GM21528 (cell line): Measurements from ENCODE around the gene APBB2.

Experiments used
- ATAC-seq: cut with Tn5 transposase; IDR thresholded peaks from one replicate; pipeline ENCODE4 v1.9.1; 2021; ENCODE audit warnings: mild to moderate bottlenecking, moderate library complexity; ENCODE audit not compliant: unreplicated experiment, low FRiP score

Gene APBB2

DNA sequence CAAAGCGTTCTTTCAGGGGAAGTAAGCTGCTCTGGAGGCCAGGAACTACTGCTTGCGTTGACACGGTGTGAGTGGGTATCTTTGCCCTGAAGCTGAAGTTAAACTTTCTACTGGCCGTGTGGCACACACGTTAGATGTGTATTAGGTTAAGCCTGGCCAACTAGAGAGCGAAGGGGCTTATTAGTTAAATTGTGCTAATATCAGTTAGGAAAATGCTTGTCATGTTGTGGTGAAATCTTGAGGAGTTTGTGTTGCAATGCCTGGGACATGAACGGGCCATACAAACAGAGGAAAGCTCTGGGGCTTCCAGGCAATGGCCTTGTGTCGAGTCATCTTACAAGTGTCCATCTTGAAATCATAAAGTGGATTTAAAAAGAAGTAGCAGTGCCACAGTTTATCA lies 402.0 kb downstream of the APBB2 start:
- ATAC-seq: no peak

DNA sequence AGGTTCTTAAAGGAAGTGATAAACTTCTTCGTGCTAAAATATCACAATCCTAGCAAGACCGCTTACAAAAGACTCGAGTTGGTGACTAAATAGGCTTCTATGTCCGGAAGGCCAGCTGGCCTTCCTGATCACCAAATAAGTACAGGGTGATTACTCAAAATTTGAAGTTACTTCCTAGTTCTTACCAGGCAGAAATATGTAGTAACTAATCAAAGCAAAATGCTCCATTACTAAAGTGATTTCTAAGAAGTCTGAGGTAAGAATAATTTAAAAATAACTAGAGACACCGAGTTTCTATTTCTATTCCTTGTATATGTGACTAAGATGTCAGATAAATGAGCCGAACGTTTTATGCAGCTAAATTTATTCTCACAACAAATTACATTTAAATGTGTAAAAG lies 402.4 kb downstream of the APBB2 start:
- ATAC-seq: no peak

DNA sequence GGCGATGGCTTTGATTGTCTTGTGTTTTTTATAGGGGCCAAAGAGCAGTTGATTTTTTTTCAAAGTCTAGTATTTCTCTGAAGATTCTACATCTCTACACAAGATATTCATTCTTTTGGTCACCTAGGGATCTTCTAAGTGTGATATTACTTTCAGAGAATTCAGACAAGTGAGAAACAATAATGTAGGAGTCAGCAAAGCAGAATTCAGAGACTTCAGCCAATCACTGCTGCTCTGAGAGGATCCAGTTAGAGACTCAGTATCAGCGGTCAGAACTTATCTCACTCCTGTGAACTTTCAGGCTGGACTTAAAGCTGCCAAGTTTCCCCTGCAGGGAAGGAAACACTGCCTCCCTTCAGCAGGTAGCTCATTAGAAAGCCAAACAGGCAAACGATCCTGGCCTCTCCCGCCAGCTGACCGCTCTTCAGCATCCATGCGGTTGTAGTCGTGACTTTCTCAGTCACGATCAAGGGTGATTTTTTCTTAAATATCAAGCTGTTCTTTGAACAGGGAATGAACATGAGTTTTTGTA lies 405.4 kb downstream of the APBB2 start:
- no peak for ATAC-seq

DNA sequence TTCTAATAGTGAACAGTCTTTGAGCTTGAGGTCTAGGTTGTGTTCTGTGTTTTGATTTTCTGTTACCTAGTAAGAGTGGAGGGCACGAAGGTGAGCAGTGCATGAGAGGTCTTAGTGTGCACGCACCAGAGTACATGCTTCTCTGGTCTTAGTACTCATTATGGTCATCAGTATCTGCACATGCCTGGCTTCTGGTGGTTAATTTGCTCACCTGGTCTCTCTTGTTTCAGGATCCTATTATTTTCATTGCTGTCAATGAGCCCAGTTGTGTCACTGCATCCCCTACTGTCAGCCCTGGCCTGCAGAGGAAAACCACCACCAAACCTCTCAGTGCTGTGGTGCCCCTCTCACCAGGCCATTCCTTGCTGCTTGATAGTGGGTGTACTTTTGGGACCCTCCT lies 409.7 kb downstream of the APBB2 start:
- ATAC-seq: no peak

DNA sequence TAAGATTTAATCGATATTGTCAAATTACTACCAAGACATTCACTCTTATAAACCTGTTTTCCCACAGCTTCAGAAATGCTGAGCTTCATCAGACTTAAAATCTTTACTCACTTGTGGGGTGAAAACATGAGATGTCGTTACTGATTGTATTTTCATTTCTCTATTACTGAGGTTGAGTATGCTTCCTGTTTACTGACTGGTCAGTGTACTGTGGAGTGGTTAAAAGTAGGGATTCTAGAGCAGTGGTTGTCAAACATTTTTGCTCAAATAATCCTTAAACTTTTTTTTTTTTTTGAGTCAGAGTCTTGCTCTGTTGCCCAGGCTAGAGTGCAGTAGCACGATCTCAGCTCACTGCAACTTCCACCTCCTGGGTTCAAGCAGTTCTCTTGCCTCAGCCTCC lies 414.3 kb downstream of the APBB2 start:
- peak; percentile 73 for ATAC-seq

DNA sequence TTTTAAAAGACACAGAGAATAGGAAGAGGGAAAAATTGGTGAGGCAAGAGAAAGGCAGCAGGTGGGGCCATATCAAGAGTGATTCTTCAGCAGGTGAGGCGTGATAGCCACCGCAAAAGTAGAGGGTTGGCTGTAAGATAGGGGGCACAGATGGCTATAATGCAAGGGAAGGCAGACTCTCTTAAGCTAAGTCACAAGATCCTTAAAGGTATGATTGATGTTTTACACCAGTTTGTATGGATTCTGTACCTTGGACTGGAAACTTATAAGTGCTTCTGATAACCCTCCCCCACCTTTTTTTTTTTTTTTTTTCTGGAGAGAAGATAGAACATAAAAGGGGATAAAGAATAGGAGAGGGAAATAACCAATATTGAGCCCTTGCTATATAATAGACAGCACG lies 424.6 kb downstream of the APBB2 start:
- no peak for ATAC-seq

DNA sequence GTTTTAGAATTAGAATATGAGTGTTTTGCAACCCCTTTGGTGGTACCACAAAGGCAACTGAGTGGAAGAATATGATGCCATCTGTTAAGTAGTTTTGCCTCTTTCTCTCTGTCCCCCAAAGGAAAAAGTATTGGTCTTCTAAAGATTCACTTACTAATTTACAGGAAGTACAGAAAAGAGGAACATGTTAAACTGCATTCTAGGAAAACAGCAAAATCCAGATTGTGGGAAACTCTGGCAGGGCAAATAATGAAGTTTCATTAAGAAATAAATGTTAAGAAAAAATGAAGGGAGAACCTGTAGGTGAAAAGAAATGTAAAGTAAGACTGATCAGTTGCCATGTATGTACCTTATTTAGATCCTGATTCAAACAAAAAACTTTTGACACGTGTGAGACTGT lies 425.3 kb downstream of the APBB2 start:
- ATAC-seq: no peak

DNA sequence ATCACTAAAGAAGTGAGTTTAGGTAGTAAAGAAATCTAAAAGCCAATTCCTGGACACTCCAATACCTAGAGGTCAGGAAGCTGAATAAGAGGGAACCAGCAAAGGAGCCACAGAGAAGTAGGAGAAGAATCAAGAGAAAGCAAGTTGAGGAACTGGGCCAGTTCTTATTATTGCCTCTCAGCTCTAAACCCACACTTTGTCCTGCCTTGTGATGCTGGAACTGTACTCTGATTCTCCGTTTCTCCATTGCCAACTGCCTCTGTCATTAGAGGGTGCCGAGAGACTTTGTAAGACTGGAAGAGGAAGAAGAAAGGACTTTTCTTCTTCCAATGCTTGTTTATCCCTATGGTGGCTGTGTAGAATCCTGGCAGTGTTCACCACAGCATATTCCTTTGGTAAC lies 426.0 kb downstream of the APBB2 start:
- ATAC-seq: no peak

DNA sequence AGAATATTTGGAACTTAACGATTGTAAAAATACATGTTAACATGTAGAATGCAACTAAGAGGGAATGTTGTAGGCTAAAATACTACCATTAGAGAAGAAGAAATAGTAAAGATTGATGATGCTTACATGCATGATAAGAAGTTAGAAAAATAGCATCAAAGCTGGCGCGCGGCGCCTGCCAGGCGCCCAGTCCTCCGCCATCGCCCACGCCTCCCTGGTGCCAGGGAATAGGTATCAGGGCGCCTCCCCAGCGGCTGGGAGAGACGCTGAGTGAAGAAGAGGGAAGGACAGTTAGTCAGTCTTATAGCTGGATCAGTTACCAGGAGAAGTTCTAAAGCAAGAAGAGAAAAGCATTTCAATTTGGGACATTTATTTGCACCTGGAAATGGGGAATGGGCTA lies 428.6 kb downstream of the APBB2 start:
- ATAC-seq: no peak

DNA sequence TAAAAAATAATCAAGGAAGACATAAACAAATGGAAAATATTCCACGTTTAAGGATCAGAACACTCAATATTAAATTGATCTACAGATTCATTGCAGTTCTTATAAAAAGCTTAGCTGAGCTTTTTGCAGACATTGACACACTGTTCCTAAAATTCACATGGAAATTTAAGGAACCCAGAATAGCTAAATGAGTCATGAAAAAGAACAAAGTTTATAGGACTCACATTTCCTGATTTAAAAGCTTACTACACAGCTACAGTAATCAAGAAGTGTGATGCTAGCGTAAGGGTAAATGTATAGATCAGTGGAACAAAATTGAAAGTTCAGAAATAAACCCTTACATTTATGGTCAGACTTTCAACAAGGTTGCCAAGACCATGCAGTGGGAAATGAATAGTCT lies 431.5 kb downstream of the APBB2 start:
- ATAC-seq: no peak

DNA sequence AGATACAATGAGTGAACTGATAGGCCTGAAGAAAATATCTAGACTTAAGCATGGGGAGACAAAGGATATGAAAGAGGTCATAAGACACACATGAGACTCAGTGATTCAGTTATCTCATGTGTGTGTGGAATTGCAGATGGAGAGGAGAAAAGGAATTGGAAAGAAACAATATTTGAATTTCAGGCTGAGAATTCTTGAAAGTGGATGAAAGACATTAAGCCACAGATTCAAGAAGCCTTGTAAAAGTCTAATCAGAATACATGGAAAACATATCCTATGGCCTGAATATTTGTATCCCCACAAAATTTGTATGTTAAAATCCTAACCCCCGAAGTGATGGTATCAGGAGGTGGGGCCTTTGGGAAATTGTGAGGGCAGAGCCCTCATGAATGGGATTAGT lies 436.3 kb downstream of the APBB2 start:
- no peak for ATAC-seq

DNA sequence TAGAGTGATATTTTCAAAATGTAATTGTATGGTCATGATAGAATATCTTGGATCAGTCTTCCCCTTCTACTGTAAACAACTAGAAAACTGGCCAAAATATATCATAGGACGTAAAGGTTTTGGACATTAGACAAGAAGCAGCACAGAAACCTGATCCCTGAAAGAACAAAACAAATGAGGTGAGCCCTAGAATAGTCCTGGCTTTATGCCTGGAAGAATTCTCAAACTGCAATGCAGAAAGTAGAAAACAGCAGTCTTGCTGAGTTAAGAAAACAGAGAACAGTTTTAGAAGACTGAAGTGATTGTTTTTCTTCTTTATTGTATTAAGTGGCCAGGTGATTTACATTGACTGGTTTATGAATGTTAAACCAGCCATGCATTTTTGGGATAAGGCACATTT lies 445.1 kb downstream of the APBB2 start:
- ATAC-seq: no peak

DNA sequence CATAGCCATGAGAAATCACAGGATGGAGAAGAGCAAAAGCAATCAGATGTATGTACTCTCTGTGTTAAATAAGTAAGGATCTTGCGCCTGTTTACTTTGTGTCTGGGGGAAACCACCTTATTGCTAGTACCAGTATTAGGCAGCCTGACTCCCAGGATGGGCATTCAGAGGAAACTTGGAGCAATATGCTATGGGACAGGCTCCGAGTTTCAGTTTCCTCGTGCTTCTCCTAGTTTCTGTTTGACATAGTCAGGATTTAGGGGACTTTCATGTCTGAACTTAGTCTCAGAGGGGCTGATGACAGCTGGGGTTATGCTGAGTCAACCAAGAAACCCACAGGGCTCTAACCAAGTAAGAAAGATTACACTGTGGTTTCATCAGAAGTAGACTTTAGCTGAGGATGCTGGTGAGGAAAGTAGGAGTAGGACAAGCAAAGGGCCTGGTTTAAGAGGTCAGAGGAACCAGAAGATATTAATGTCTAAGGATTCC lies 451.1 kb downstream of the APBB2 start:
- peak; percentile 98 for ATAC-seq
